Mammary epithelial cell (primary cell): ENCODE data around the gene VIPR2.

ENCODE experiments used
- CTCF ChIP-seq, 2 donors: IDR thresholded peaks in 1 of 2; conservative IDR thresholded peaks in 1 of 2; 2 replicates each; pipeline ENCODE4 v1.5.1; 2011 to 2012; ENCODE audit warnings: inconsistent platforms in 2 of 2, low read length in 2 of 2, mild to moderate bottlenecking in 2 of 2, control low read depth in 1 of 2, low read depth in 1 of 2; ENCODE audit not compliant: insufficient read depth in 1 of 2; ENCODE audit errors: extremely low read depth in 1 of 2
- EZH2 ChIP-seq: IDR thresholded peaks from 2 replicates; pipeline ENCODE4 v1.6.1; 2012; ENCODE audit warnings: low read length, inconsistent platforms, borderline replicate concordance

GRCh38 chr7:158994687-158995086 is 150.0 kb downstream of the VIPR2 start:
- TF ChIP-seq EZH2 (no peak), CTCF (conservative IDR thresholded peaks at IDR 0.05 in 1 of 2, IDR thresholded peaks at IDR 0.05 in 1 of 2; ENCODE audit: extremely low read depth in 1 of 2, insufficient read depth in 1 of 2, low read depth in 1 of 2, low read length in 2 of 2) (no peak)
